ENCODE measurements around the gene EFCAB14.
A peak's percentile ranks its signal among the peaks of the same experiment; 100 is the strongest.
"Not testable (repeated sequence)": the region's sequence is repeated elsewhere in the genome, so short reads cannot be mapped to it uniquely, and the experiment has no call there.

Gene EFCAB14

GRCh38 chr1:46682064-46682463 is 36.9 kb downstream of the EFCAB14 start:
- peak; percentile 59 for DNase-seq

- DNase-seq = peak; percentile 79
Observed at GRCh38 chr1:46681333-46682034, 37.4 kb downstream of the EFCAB14 start.

GRCh38 chr1:46679789-46680573 is 38.9 kb downstream of the EFCAB14 start:
- DNase-seq = no peak

- no peak for DNase-seq
Observed at GRCh38 chr1:46677339-46677738, 41.6 kb downstream of the EFCAB14 start.

- no peak for DNase-seq
Observed at GRCh38 chr1:46676531-46676930, 42.4 kb downstream of the EFCAB14 start.

- DNase-seq = no peak
Observed at GRCh38 chr1:46675549-46676314, 43.2 kb downstream of the EFCAB14 start.

GRCh38 chr1:46673749-46674182 is 45.1 kb downstream of the EFCAB14 start:
- peak; percentile 89 for DNase-seq

- no peak for DNase-seq
Observed at GRCh38 chr1:46672696-46673095, 46.2 kb downstream of the EFCAB14 start.

- no peak for DNase-seq
Observed at GRCh38 chr1:46671554-46671953, 47.4 kb downstream of the EFCAB14 start, which contains the start of gene TEX38. Gene TEX38, plus strand, starts transcription at chr1:46671854. Its CDS starts 81 bp downstream, at chr1:46671935.

- DNase-seq = no peak
Observed at GRCh38 chr1:46670134-46670533, 48.8 kb downstream of the EFCAB14 start.

GRCh38 chr1:46667782-46668760 is 50.8 kb downstream of the EFCAB14 start, which contains the start of gene ATPAF1:
Gene ATPAF1, minus strand, starts transcription at chr1:46668364. Its CDS starts 42 bp downstream, at chr1:46668322.
- peak; percentile 97 for DNase-seq

- DNase-seq = no peak
Observed at GRCh38 chr1:46665983-46666382, 52.9 kb downstream of the EFCAB14 start.

- DNase-seq = not testable (repeated sequence)
Observed at GRCh38 chr1:46662919-46663318, 56.0 kb downstream of the EFCAB14 start.

GRCh38 chr1:46660116-46660515 is 58.8 kb downstream of the EFCAB14 start:
- not testable (repeated sequence) for DNase-seq

- no peak for DNase-seq
Observed at GRCh38 chr1:46659307-46659870, 59.5 kb downstream of the EFCAB14 start.

- DNase-seq = no peak
Observed at GRCh38 chr1:46657775-46658174, 61.1 kb downstream of the EFCAB14 start.

- DNase-seq = no peak
Observed at GRCh38 chr1:46656643-46657042, 62.3 kb downstream of the EFCAB14 start.

GRCh38 chr1:46655848-46656247 is 63.1 kb downstream of the EFCAB14 start:
- DNase-seq = no peak

- DNase-seq = not testable (repeated sequence)
Observed at GRCh38 chr1:46654698-46655097, 64.2 kb downstream of the EFCAB14 start.

GRCh38 chr1:46654012-46654411 is 64.9 kb downstream of the EFCAB14 start:
- DNase-seq = no peak

- no peak for DNase-seq
Observed at GRCh38 chr1:46653405-46653958, 65.4 kb downstream of the EFCAB14 start.

Measured in DMS53 (cell line).